Caco-2 (cell line): ENCODE measurements around the gene ACTN1. TPM values are rescaled to one million over a fixed set of nuclear protein-coding genes. Genes with fewer than 3 reads are reported as not detected.

Source experiments
- BruUV-seq: library from RNA; stranded (reverse); fragments of 400-500 nt; replicated peaks from 2 replicates; lab custom pipeline; 2021; lab: Mats Ljungman, UMichigan
- CTCF ChIA-PET: fragments of 300-600 bp; sonication (Branson Sonifier 250); formaldehyde crosslinking; loops from one replicate; lab custom pipeline; 2022; ENCODE audit warnings: antibody characterized with exemption; lab: Charles Lee
- POLR2A ChIA-PET: fragments of 300-600 bp; sonication (Branson Sonifier 250); formaldehyde crosslinking; loops from one replicate; lab custom pipeline; 2022; ENCODE audit warnings: antibody characterized with exemption; lab: Charles Lee
- DNase-seq, 2 experiments: peaks; one replicate each; pipeline versions ENCODE4 v3.0.0 to v3.0.0-alpha.2; 2020 to 2022
- H3K27me3 ChIP-seq: replicated peaks from 2 replicates; pipeline ENCODE4 v1.6.0; 2011; ENCODE audit warnings: low read length; ENCODE audit not compliant: control insufficient read depth, insufficient read depth
- H3K36me3 ChIP-seq: 2 replicates; pipeline ENCODE4 v1.5.1; 2011; ENCODE audit warnings: low read length; ENCODE audit not compliant: control insufficient read depth, insufficient read depth
- H3K4me1 ChIP-seq: fragments of 250-450 bp; sonication (Bioruptor Pico); 2 replicates; pipeline ENCODE4 v1.5.1; 2020; ENCODE audit warnings: mild to moderate bottlenecking
- H3K4me3 ChIP-seq: 2 replicates; pipeline ENCODE4 v1.5.1; 2011; ENCODE audit warnings: low read depth, mild to moderate bottlenecking, control low read depth, low read length
- H3K9me3 ChIP-seq: fragments of 250-450 bp; sonication (Bioruptor Pico); 2 replicates; pipeline ENCODE4 v1.5.1; 2020; ENCODE audit warnings: mild to moderate bottlenecking, moderate library complexity
- H3K27ac Mint-ChIP-seq: one replicate; pipeline ENCODE4 v1.8.0; 2022; ENCODE audit warnings: mixed read lengths; ENCODE audit not compliant: unreplicated experiment
- H3K27me3 Mint-ChIP-seq: one replicate; pipeline ENCODE4 v1.8.0; 2022; ENCODE audit warnings: mixed read lengths; ENCODE audit not compliant: insufficient read depth, unreplicated experiment
- H3K36me3 Mint-ChIP-seq: one replicate; pipeline ENCODE4 v1.8.0; 2022; ENCODE audit warnings: mild to moderate bottlenecking, mixed read lengths; ENCODE audit not compliant: insufficient read depth, unreplicated experiment
- H3K4me1 Mint-ChIP-seq: one replicate; pipeline ENCODE4 v1.8.0; 2022; ENCODE audit warnings: low read depth, mixed read lengths; ENCODE audit not compliant: unreplicated experiment
- H3K4me3 Mint-ChIP-seq: one replicate; pipeline ENCODE4 v1.8.0; 2022; ENCODE audit warnings: mild to moderate bottlenecking, moderate library complexity, mixed read lengths; ENCODE audit not compliant: unreplicated experiment
- H3K9me3 Mint-ChIP-seq: one replicate; pipeline ENCODE4 v1.8.0; 2022; ENCODE audit warnings: mixed read lengths; ENCODE audit not compliant: unreplicated experiment
- CTCF ChIP-seq, 2 experiments: fragments of 200-600 bp in 1 of 2; IDR thresholded peaks; 1 replicate in 1 of 2; 2 replicates in 1 of 2; pipeline versions ENCODE4 v1.5.1 to v1.8.0; 2011 to 2022; ENCODE audit warnings: antibody characterized with exemption in 1 of 2, control low read depth in 1 of 2, inconsistent platforms in 1 of 2, low read depth in 1 of 2, low read length in 1 of 2, mild to moderate bottlenecking in 1 of 2, moderate library complexity in 1 of 2; ENCODE audit not compliant: insufficient read depth in 1 of 2, severe bottlenecking in 1 of 2, unreplicated experiment in 1 of 2
- intact Hi-C: fragments of 100-400 bp; cut with micrococcal nuclease; formaldehyde crosslinking; loops from one replicate; pipeline ENCODE4 v1.10.0; 2022; ENCODE audit not compliant: unreplicated experiment
- total RNA-seq: library from RNA; stranded (reverse); gene quantifications from 2 replicates; pipeline ENCODE4 v1.2.3, GENCODE V29; 2022

The ACTN1 gene
- total RNA-seq, 1 experiment from 2014 or later = 170 TPM

GRCh38 chr14:68938271-68939150 lies 40.6 kb downstream of the ACTN1 start:
- H3K36me3 ChIP-seq = peaks cover 1% of the 10 kb centered on the region; the same call in 1 of the 2 replicates
- Mint-ChIP-seq H3K9me3 (no peaks in the 10 kb centered on the region), H3K4me1 (peaks cover 41% of the 10 kb centered on the region), H3K4me3 (peak overlapping the region; percentile 45), H3K27me3 (no peaks in the 10 kb centered on the region), H3K36me3 (peaks cover 49% of the 10 kb centered on the region), H3K27ac (peak overlapping the region; percentile 85)
- ChIA-PET CTCF (interaction anchor here (0.6 to 0.7 kb wide), 2 partner anchors 76 to 86 kb away, joined by 3 read pairs; no protein-coding TSS in a partner anchor), POLR2A (no interaction called here)
- H3K27me3 ChIP-seq = no peaks in the 10 kb centered on the region
- BruUV-seq = no TSS peak
- peaks cover 52% of the 10 kb centered on the region for H3K4me1 ChIP-seq
- H3K9me3 ChIP-seq = no peaks in the 10 kb centered on the region
- intact Hi-C loops = loop anchor here (1.0 kb wide), 1 partner anchor 41 kb away; the partner anchor contains the start of gene ACTN1
- H3K4me3 ChIP-seq = no peak overlapping the region
- peak; percentile 77 to 81 for DNase-seq
- TF ChIP-seq CTCF (IDR thresholded peaks at IDR 0.05; ENCODE audit: insufficient read depth in 1 of 2, low read depth in 1 of 2, low read length in 1 of 2, severe bottlenecking in 1 of 2, unreplicated experiment in 1 of 2) = no peak

GRCh38 chr14:68937471-68938270 lies 41.4 kb downstream of the ACTN1 start:
- Mint-ChIP-seq H3K4me1 (peaks cover 34% of the 10 kb centered on the region), H3K36me3 (peaks cover 49% of the 10 kb centered on the region), H3K4me3 (no peak overlapping the region), H3K9me3 (no peaks in the 10 kb centered on the region), H3K27ac (peak overlapping the region; percentile 35), H3K27me3 (no peaks in the 10 kb centered on the region)
- peak in 1 of 2 experiments; percentile 27 for DNase-seq
- intact Hi-C loops = loop anchor here (1.0 kb wide), 1 partner anchor 42 kb away; the partner anchor contains the start of gene ACTN1
- TF ChIP-seq CTCF (IDR thresholded peaks at IDR 0.05; ENCODE audit: insufficient read depth in 1 of 2, low read depth in 1 of 2, low read length in 1 of 2, severe bottlenecking in 1 of 2, unreplicated experiment in 1 of 2) = peak in 1 of 2 experiments; percentile 29
- H3K27me3 ChIP-seq = no peaks in the 10 kb centered on the region
- ChIA-PET POLR2A (no interaction called here), CTCF (no interaction called here)
- peaks cover 52% of the 10 kb centered on the region for H3K4me1 ChIP-seq
- H3K9me3 ChIP-seq = no peaks in the 10 kb centered on the region
- no TSS peak for BruUV-seq
- peaks cover 1% of the 10 kb centered on the region; the same call in 1 of the 2 replicates for H3K36me3 ChIP-seq
- no peak overlapping the region for H3K4me3 ChIP-seq

DNA sequence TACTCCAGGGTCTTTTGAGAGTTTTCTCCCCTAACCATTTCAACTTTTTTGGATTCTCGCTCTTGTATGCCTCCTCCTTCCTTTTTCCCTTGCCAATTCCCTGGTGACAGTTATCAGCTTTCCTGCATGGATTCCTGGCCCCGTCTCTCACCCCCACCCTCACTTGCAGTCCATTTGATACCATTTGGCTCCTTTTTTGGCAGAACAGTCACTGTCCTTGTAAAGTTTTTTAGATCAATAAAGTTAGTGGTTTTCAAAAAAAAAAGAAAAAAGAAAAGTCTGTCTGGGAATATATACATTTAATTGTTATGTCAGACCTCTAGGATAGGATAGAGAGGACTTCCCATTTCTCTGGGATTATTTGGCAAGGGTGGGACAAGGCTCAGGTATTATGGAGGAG lies 42.1 kb downstream of the ACTN1 start:
- no TSS peak for BruUV-seq
- no peak for DNase-seq
- TF ChIP-seq CTCF (IDR thresholded peaks at IDR 0.05; ENCODE audit: insufficient read depth in 1 of 2, low read depth in 1 of 2, low read length in 1 of 2, severe bottlenecking in 1 of 2, unreplicated experiment in 1 of 2) = no peak
- Mint-ChIP-seq H3K4me1 (peaks cover 28% of the 10 kb centered on the region), H3K4me3 (no peak overlapping the region), H3K27me3 (no peaks in the 10 kb centered on the region), H3K36me3 (peaks cover 45% of the 10 kb centered on the region), H3K9me3 (no peaks in the 10 kb centered on the region), H3K27ac (peak overlapping the region; percentile 35)
- ChIA-PET POLR2A (no interaction called here), CTCF (no interaction called here)
- H3K4me1 ChIP-seq = peaks cover 45% of the 10 kb centered on the region
- peaks cover 1% of the 10 kb centered on the region; the same call in 1 of the 2 replicates for H3K36me3 ChIP-seq
- no peak overlapping the region for H3K4me3 ChIP-seq
- no peaks in the 10 kb centered on the region for H3K9me3 ChIP-seq
- intact Hi-C loops = no loop called here
- H3K27me3 ChIP-seq = no peaks in the 10 kb centered on the region
